Uterus (tissue), 2 donors: ENCODE results near the gene DAPK3.

Experiments
- CTCF ChIP-seq, 4 experiments: fragments of 200-600 bp in 2 of 4; fragments of 450-650 bp in 2 of 4; sonication (generic) in 2 of 4; IDR thresholded peaks; one replicate each; pipeline ENCODE4 v1.5.1; 2016 to 2019; ENCODE audit warnings: antibody characterized with exemption in 4 of 4, mild to moderate bottlenecking in 2 of 4, moderate library complexity in 1 of 4
- POLR2A ChIP-seq, 2 donors: fragments of 450-650 bp; IDR thresholded peaks; one replicate each; pipeline ENCODE4 v1.6.1; 2016; ENCODE audit warnings: antibody characterized with exemption in 2 of 2, mild to moderate bottlenecking in 1 of 2, moderate library complexity in 1 of 2

GRCh38 chr19:3950871-3951861 lies 19.7 kb downstream of the DAPK3 start:
- no peak for TF ChIP-seq POLR2A (IDR thresholded peaks at IDR 0.05)
- TF ChIP-seq CTCF (IDR thresholded peaks at IDR 0.05) = no peak
